Breast epithelium (tissue), 3 donors: ENCODE results near the gene SF3B1.

Experiments used
- POLR2A ChIP-seq: fragments of 450-650 bp; IDR thresholded peaks from one replicate; pipeline ENCODE4 v1.6.1; 2016; ENCODE audit warnings: antibody characterized with exemption, mild to moderate bottlenecking, moderate library complexity
- TF ChIP-seq, protein P1 (sequence below), 3 donors: fragments of 450-650 bp; IDR thresholded peaks; one replicate each; pipeline ENCODE4 v1.5.1; 2016 to 2017; ENCODE audit warnings: antibody characterized with exemption in 3 of 3, mild to moderate bottlenecking in 3 of 3, moderate library complexity in 3 of 3

DNA sequence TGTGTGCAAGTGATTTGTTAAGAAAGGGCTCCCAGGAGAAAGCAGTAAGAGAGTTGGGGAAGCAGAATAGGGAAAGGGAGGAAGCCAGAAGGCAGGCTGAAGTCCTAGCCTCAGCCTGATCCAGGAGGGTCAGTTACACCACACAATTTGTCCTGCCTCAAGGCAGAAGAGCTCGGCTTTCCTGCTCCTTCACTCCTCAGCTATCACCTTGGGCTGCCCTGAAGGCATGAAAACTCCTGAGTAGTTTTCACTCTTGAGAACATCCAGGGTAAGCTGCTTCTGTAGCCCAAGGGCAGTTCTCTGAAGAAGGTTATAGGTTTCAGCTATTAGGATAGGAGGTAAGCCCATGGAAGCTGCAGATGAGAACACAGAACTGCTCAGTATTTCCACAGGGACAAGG lies 76.8 kb downstream of the SF3B1 start:
- TF ChIP-seq, protein P1, sequence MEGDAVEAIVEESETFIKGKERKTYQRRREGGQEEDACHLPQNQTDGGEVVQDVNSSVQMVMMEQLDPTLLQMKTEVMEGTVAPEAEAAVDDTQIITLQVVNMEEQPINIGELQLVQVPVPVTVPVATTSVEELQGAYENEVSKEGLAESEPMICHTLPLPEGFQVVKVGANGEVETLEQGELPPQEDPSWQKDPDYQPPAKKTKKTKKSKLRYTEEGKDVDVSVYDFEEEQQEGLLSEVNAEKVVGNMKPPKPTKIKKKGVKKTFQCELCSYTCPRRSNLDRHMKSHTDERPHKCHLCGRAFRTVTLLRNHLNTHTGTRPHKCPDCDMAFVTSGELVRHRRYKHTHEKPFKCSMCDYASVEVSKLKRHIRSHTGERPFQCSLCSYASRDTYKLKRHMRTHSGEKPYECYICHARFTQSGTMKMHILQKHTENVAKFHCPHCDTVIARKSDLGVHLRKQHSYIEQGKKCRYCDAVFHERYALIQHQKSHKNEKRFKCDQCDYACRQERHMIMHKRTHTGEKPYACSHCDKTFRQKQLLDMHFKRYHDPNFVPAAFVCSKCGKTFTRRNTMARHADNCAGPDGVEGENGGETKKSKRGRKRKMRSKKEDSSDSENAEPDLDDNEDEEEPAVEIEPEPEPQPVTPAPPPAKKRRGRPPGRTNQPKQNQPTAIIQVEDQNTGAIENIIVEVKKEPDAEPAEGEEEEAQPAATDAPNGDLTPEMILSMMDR (IDR thresholded peaks at IDR 0.05), result no peak
- no peak for TF ChIP-seq POLR2A
